ENCODE data around the gene MAGI1.

The MAGI1 gene

DNA sequence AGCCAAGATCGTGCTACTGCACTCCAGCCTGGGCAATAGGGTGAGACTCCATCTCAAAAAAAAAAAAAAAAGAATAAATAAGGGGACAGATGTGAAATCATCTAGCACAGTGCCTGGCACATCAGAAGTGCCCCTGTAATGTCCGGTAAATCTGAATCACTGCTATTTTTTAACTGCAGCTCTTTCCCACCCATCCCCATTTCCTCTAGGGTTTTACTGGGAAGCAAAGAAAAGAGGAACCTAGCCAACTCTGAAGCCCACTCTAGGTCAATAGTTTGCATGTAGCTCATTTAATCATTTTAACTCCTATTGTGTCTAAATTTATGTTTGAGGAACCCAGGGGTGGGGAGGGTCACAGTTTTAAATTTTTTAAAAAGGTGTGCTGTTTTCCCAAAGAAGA lies 26.0 kb downstream of the MAGI1 start:
- Histone ChIP-seq H4K20me1 (ENCODE audit: low read depth, low read length) (no peaks in the 10 kb centered on the region), H3F3A (ENCODE audit: insufficient read depth) (no peaks in the 10 kb centered on the region), H3K9me3 (ENCODE audit: insufficient read depth, low read length) (no peaks in the 10 kb centered on the region), H3K9ac (ENCODE audit: low read length) (no peak overlapping the region), H3K27me3 (ENCODE audit: low read length) (no peaks in the 10 kb centered on the region), H3K4me2 (ENCODE audit: low read depth, low read length, poor library complexity, severe bottlenecking) (no peak overlapping the region), H3K9me2 (replicated peaks; ENCODE audit: insufficient read depth, low read length) (no peaks in the 10 kb centered on the region), H3K27ac (ENCODE audit: low read depth, low read length) (no peak overlapping the region), H2AFZ (ENCODE audit: low read depth, low read length, severe bottlenecking) (no peak overlapping the region), H3K4me3 (ENCODE audit: insufficient read depth, low read length, poor library complexity, severe bottlenecking) (no peak overlapping the region), H3K79me2 (ENCODE audit: insufficient read depth, low read length) (no peaks in the 10 kb centered on the region), H3K36me3 (ENCODE audit: low read length) (no peaks in the 10 kb centered on the region)
- TF ChIP-seq EZH2phosphoT487 (conservative IDR thresholded peaks at IDR 0.05; ENCODE audit: low read length): no peak
- TF ChIP-seq, protein P1, sequence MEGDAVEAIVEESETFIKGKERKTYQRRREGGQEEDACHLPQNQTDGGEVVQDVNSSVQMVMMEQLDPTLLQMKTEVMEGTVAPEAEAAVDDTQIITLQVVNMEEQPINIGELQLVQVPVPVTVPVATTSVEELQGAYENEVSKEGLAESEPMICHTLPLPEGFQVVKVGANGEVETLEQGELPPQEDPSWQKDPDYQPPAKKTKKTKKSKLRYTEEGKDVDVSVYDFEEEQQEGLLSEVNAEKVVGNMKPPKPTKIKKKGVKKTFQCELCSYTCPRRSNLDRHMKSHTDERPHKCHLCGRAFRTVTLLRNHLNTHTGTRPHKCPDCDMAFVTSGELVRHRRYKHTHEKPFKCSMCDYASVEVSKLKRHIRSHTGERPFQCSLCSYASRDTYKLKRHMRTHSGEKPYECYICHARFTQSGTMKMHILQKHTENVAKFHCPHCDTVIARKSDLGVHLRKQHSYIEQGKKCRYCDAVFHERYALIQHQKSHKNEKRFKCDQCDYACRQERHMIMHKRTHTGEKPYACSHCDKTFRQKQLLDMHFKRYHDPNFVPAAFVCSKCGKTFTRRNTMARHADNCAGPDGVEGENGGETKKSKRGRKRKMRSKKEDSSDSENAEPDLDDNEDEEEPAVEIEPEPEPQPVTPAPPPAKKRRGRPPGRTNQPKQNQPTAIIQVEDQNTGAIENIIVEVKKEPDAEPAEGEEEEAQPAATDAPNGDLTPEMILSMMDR (IDR thresholded peaks at IDR 0.05; ENCODE audit: insufficient read depth, low read length, poor library complexity, severe bottlenecking): no peak

DNA sequence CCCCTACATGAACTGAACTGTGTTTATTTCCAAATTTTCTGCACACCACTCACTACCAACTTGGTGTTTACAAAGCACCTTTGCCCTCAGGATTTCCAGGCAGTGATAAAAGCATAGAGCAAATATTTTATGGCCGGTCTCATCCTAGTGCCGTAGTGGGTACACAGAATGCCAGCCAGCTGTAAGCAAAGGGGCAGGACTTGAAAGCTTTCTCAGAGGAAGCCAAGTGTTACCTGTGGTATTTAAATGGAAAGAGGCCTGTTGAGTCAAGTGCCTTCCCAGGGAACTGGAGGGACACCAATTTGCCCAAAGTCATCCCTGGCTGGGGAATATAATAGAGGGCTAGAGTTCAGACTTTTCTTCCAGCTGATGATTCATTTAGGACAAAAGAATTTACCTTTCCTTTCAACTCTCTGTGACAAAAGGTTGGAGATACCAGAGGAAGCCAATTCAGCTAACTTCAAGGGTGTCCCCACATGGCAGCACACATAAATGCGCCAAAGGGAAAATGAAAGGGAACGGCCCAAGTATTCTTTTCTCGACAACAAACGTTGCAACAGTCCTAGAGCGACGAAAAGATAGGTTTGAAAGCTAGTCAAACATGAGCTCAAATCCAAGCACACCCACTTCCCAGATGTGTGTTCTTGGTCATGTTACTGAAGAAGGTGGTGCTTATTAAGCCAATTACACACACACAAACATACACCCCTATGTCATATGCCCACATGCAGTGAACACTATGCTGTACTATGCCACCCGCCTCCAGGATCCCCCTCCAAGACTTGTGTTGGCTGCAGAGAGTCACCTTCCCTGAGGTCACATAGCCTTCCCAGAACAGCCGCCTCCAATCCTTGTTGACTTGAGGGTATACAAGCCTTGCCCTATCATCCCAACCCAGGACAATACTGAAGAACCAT lies 27.7 kb downstream of the MAGI1 start:
- no peaks in the 10 kb centered on the region for H3K9me2 ChIP-seq (replicated peaks; ENCODE audit: insufficient read depth, low read length)
- H2AFZ ChIP-seq (ENCODE audit: low read depth, low read length, severe bottlenecking): no peak overlapping the region
- no peak overlapping the region for H3K9ac ChIP-seq (ENCODE audit: low read length)
- no peaks in the 10 kb centered on the region for H3K27me3 ChIP-seq (ENCODE audit: low read length)
- H3F3A ChIP-seq (ENCODE audit: insufficient read depth): no peaks in the 10 kb centered on the region
- TF ChIP-seq, protein P1 (IDR thresholded peaks at IDR 0.05; ENCODE audit: insufficient read depth, low read length, poor library complexity, severe bottlenecking): no peak
- no peak for TF ChIP-seq EZH2phosphoT487 (conservative IDR thresholded peaks at IDR 0.05; ENCODE audit: low read length)
- H3K79me2 ChIP-seq (ENCODE audit: insufficient read depth, low read length): no peaks in the 10 kb centered on the region
- H4K20me1 ChIP-seq (ENCODE audit: low read depth, low read length): no peaks in the 10 kb centered on the region
- H3K9me3 ChIP-seq (ENCODE audit: insufficient read depth, low read length): no peaks in the 10 kb centered on the region
- no peak overlapping the region for H3K4me3 ChIP-seq (ENCODE audit: insufficient read depth, low read length, poor library complexity, severe bottlenecking)
- no peak overlapping the region for H3K4me2 ChIP-seq (ENCODE audit: low read depth, low read length, poor library complexity, severe bottlenecking)
- no peaks in the 10 kb centered on the region for H3K36me3 ChIP-seq (ENCODE audit: low read length)
- H3K27ac ChIP-seq (ENCODE audit: low read depth, low read length): no peak overlapping the region

DNA sequence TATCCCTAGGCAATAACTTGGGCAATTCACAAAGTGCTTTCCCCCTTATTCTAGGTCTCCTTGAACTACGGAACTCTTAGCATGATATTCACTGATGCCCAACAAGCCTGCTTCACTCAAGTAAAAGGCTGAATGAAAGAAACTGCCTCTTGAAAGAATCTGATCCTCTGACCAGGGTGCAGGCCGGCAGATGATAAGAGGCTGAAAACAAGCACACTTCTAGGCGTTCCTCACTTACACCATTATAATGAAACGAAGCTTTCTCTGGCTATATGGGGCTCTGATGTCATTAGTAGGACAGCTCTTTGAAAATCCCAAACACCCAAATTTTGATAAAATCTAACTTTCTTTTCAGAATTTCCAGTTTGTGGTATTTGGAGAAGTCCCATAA lies 28.4 kb downstream of the MAGI1 start:
- Histone ChIP-seq H3K9me3 (ENCODE audit: insufficient read depth, low read length) (no peaks in the 10 kb centered on the region), H3K9me2 (replicated peaks; ENCODE audit: insufficient read depth, low read length) (no peaks in the 10 kb centered on the region), H3F3A (ENCODE audit: insufficient read depth) (no peaks in the 10 kb centered on the region), H3K27ac (ENCODE audit: low read depth, low read length) (no peak overlapping the region), H3K4me3 (ENCODE audit: insufficient read depth, low read length, poor library complexity, severe bottlenecking) (no peak overlapping the region), H3K4me2 (ENCODE audit: low read depth, low read length, poor library complexity, severe bottlenecking) (no peak overlapping the region), H3K27me3 (ENCODE audit: low read length) (no peaks in the 10 kb centered on the region), H4K20me1 (ENCODE audit: low read depth, low read length) (no peaks in the 10 kb centered on the region), H2AFZ (ENCODE audit: low read depth, low read length, severe bottlenecking) (no peak overlapping the region), H3K9ac (ENCODE audit: low read length) (no peak overlapping the region), H3K79me2 (ENCODE audit: insufficient read depth, low read length) (no peaks in the 10 kb centered on the region), H3K36me3 (ENCODE audit: low read length) (no peaks in the 10 kb centered on the region)
- TF ChIP-seq EZH2phosphoT487 (conservative IDR thresholded peaks at IDR 0.05; ENCODE audit: low read length): no peak
- TF ChIP-seq, protein P1 (IDR thresholded peaks at IDR 0.05; ENCODE audit: insufficient read depth, low read length, poor library complexity, severe bottlenecking): no peak
